K562 (cell line): ENCODE results near the gene DPH2. TPM values are rescaled to one million over a fixed set of nuclear protein-coding genes. Genes with fewer than 3 reads are reported as not detected.

Source experiments
- ATAC-seq: fragments of 200-7000 bp; cut with Tn5 transposase; 3 replicates; pipeline ENCODE4 v1.9.1; 2020; ENCODE audit warnings: moderate library complexity
- BruUV-seq: library from RNA; stranded (reverse); fragments of 400-500 nt; replicated peaks from 2 replicates; lab custom pipeline; 2021; lab: Mats Ljungman, UMichigan
- CTCF ChIA-PET: fragments of 300-600 bp; formaldehyde crosslinking; extraction: SDS; loops from one replicate; lab custom pipeline; 2021; ENCODE audit warnings: low intra/inter-chr PET ratio; lab: Yijun Ruan, JAX
- POLR2A ChIA-PET: fragments of 300-600, 350-650 bp; sonication (Branson Sonifier 250); formaldehyde crosslinking; extraction: SDS; loops from one replicate; lab custom pipeline; 2021; ENCODE audit warnings: antibody characterized with exemption, inconsistent platforms; lab: Yijun Ruan, JAX
- DNase-seq, 4 experiments: peaks; one replicate each; pipeline versions ENCODE4 v3.0.0 to v3.0.0-alpha.2; 2011 to 2018; ENCODE audit warnings: low spot score in 3 of 4, mixed read lengths in 3 of 4; ENCODE audit errors: extremely low read depth in 1 of 4
- FAIRE-seq: peaks from 2 replicates; lab custom pipeline; 2011; peaks lifted over from hg19 to GRCh38; lab: Jason Lieb, UNC
- H2AFZ ChIP-seq: 2 replicates; pipeline ENCODE4 v1.6.0; 2011; ENCODE audit warnings: low read depth, low read length, control low read depth, inconsistent platforms
- H3K27ac ChIP-seq: fragments of 200-600 bp; 3 replicates; pipeline ENCODE4 v1.8.0; 2011; ENCODE audit warnings: low read depth, mild to moderate bottlenecking, control low read depth, inconsistent platforms, low read length, moderate library complexity, mixed read lengths; ENCODE audit errors: extremely low read depth
- H3K27me3 ChIP-seq, 2 experiments: fragments of 300-600 bp in 1 of 2; 2 replicates in 1 of 2; 3 replicates in 1 of 2; pipeline versions ENCODE4 v1.6.0 to v1.8.0; 2011; ENCODE audit warnings: inconsistent platforms in 2 of 2, low read length in 2 of 2, mild to moderate bottlenecking in 1 of 2, mixed read lengths in 1 of 2, moderate library complexity in 1 of 2; ENCODE audit not compliant: control insufficient read depth in 2 of 2, insufficient read depth in 2 of 2
- H3K36me3 ChIP-seq: fragments of 300-600 bp; 3 replicates; pipeline ENCODE4 v1.8.0; 2011; ENCODE audit warnings: mild to moderate bottlenecking, low read length, inconsistent platforms; ENCODE audit not compliant: control insufficient read depth, insufficient read depth
- H3K4me1 ChIP-seq, 2 experiments: fragments of 200-600 bp in 1 of 2; replicated peaks in 1 of 2; 2 replicates in 1 of 2; 3 replicates in 1 of 2; pipeline versions ENCODE4 v1.5.1 to v1.8.0; 2011; ENCODE audit warnings: inconsistent platforms in 2 of 2, low read length in 2 of 2, mild to moderate bottlenecking in 1 of 2, mixed read lengths in 1 of 2, moderate library complexity in 1 of 2; ENCODE audit not compliant: control insufficient read depth in 2 of 2, insufficient read depth in 2 of 2
- H3K4me2 ChIP-seq: 2 replicates; pipeline ENCODE4 v1.6.1; 2011; ENCODE audit warnings: low read length, control low read depth, inconsistent platforms, mixed read lengths; ENCODE audit not compliant: insufficient read depth
- H3K4me3 ChIP-seq: fragments of 200-600 bp; sonication (generic), shearing (Covaris generic); 2 replicates; pipeline ENCODE4 v1.5.1; 2016; ENCODE audit warnings: control low read depth, inconsistent platforms
- H3K79me2 ChIP-seq: fragments of 200-600 bp; 3 replicates; pipeline ENCODE4 v1.8.0; 2011; ENCODE audit warnings: low read length, inconsistent platforms; ENCODE audit not compliant: control insufficient read depth, insufficient read depth
- H3K9ac ChIP-seq, 2 experiments: 2 replicates each; pipeline versions ENCODE4 v1.6.0 to v1.6.1; 2011; ENCODE audit warnings: low read depth in 2 of 2, low read length in 2 of 2, control low read depth in 1 of 2, inconsistent platforms in 1 of 2, mild to moderate bottlenecking in 1 of 2, mixed read lengths in 1 of 2; ENCODE audit not compliant: insufficient read depth in 1 of 2
- H3K9me1 ChIP-seq: one replicate; pipeline ENCODE4 v1.6.0; 2011; ENCODE audit warnings: inconsistent platforms, mild to moderate bottlenecking, low read length, moderate library complexity; ENCODE audit not compliant: control insufficient read depth, insufficient read depth
- H3K9me3 ChIP-seq: replicated peaks from 2 replicates; pipeline ENCODE4 v1.5.1; 2011; ENCODE audit warnings: low read depth, low read length, inconsistent platforms; ENCODE audit not compliant: control insufficient read depth, insufficient read depth
- H4K20me1 ChIP-seq: replicated peaks from 2 replicates; pipeline ENCODE4 v1.6.1; 2011; ENCODE audit warnings: low read length, inconsistent platforms, mixed read lengths; ENCODE audit not compliant: control insufficient read depth, insufficient read depth
- ARID1B ChIP-seq: fragments of 450-650 bp; IDR thresholded peaks from 2 replicates; pipeline ENCODE4 v1.6.1; 2016; ENCODE audit warnings: antibody characterized with exemption, mild to moderate bottlenecking, inconsistent platforms
- ASH1L ChIP-seq: fragments of 450-650 bp; IDR thresholded peaks from 2 replicates; pipeline ENCODE4 v1.6.1; 2018; ENCODE audit warnings: borderline replicate concordance, mild to moderate bottlenecking, low read depth; ENCODE audit not compliant: partially characterized antibody
- CBFA2T2 ChIP-seq: fragments of 450-650 bp; conservative IDR thresholded peaks from 2 replicates; pipeline ENCODE4 v1.6.1; 2017; ENCODE audit warnings: mild to moderate bottlenecking
- CBFA2T3 ChIP-seq: fragments of 450-650 bp; IDR thresholded peaks from 2 replicates; pipeline ENCODE4 v1.6.1; 2017
- CCNT2 ChIP-seq: IDR thresholded peaks from 2 replicates; pipeline ENCODE4 v1.6.1; 2011; ENCODE audit warnings: borderline replicate concordance, low read depth, mild to moderate bottlenecking, moderate library complexity, mixed read lengths, low read length; ENCODE audit not compliant: insufficient read length; ENCODE audit errors: extremely low read depth
- COPS2 ChIP-seq: fragments of 450-650 bp; conservative IDR thresholded peaks from 2 replicates; pipeline ENCODE4 v1.6.1; 2016; ENCODE audit warnings: mild to moderate bottlenecking, moderate library complexity
- CREB3 ChIP-seq: fragments of 450-650 bp; conservative IDR thresholded peaks from 2 replicates; pipeline ENCODE4 v1.6.1; 2016; ENCODE audit warnings: missing genetic modification characterization, low read depth, mild to moderate bottlenecking, missing compliant biosample characterization, moderate library complexity
- CXXC5 ChIP-seq: fragments of 250-450 bp; sonication (Bioruptor Pico); IDR thresholded peaks from 2 replicates; pipeline ENCODE4 v1.8.0; 2022; ENCODE audit warnings: inconsistent platforms, mild to moderate bottlenecking, moderate library complexity
- DPF2 ChIP-seq: fragments of 450-650 bp; IDR thresholded peaks from 2 replicates; pipeline ENCODE4 v1.6.1; 2016
- EP300 ChIP-seq: IDR thresholded peaks from 2 replicates; pipeline ENCODE4 v1.6.1; 2012; ENCODE audit warnings: low read length, improper control_type of control experiment
- KLF1 ChIP-seq: fragments of 450-650 bp; IDR thresholded peaks from 2 replicates; pipeline ENCODE4 v1.6.1; 2016; ENCODE audit warnings: missing genetic modification characterization, missing compliant biosample characterization
- MECOM ChIP-seq: fragments of 250-450 bp; sonication (Bioruptor Pico); IDR thresholded peaks from 2 replicates; pipeline ENCODE4 v1.8.0; 2022; ENCODE audit warnings: inconsistent platforms
- TAL1 ChIP-seq: fragments of 450-650 bp; IDR thresholded peaks from 2 replicates; pipeline ENCODE4 v1.6.1; 2016; ENCODE audit warnings: mild to moderate bottlenecking
- TBP ChIP-seq: optimal IDR thresholded peaks from 2 replicates; pipeline ENCODE3; 2011; ENCODE audit warnings: low read depth, low read length, improper control_type of control experiment
- TCF7L2 ChIP-seq: fragments of 150-350 bp; IDR thresholded peaks from 2 replicates; pipeline ENCODE4 v1.6.1; 2016; ENCODE audit warnings: low read depth, mild to moderate bottlenecking, low read length, moderate library complexity
- TEAD4 ChIP-seq, 2 experiments: sonication (generic) in 1 of 2; formaldehyde crosslinking in 1 of 2; IDR thresholded peaks; 2 replicates each; pipeline versions ENCODE4 v1.6.1 to v1.8.0; 2012 to 2022; ENCODE audit warnings: borderline replicate concordance in 1 of 2, inconsistent platforms in 1 of 2, low read length in 1 of 2, mild to moderate bottlenecking in 1 of 2, missing genetic modification reagents in 1 of 2
- ZNF134 ChIP-seq: fragments of 250-450 bp; sonication (Bioruptor Pico); conservative IDR thresholded peaks from 2 replicates; pipeline ENCODE4 v1.4.0; 2020
- ZNF143 ChIP-seq: sonication (generic); formaldehyde crosslinking; IDR thresholded peaks from 2 replicates; pipeline ENCODE4 v1.9.0; 2022; ENCODE audit warnings: mild to moderate bottlenecking, missing genetic modification reagents
- WGBS: fragments of 100-300 bp; shearing (Covaris generic); methylation state at CpG from one replicate; pipeline ENCODE4 v1.1.6; 2016; ENCODE audit warnings: low coverage, mixed read lengths; ENCODE audit not compliant: insufficient coverage; ENCODE audit errors: missing lambda C conversion rate; 5-methylcytosine and 5-hydroxymethylcytosine counted together
- in situ Hi-C: fragments of 300-500 bp; cut with MboI; formaldehyde crosslinking; loops from 4 replicates; pipeline ENCODE4 v1.15.0; 2018; ENCODE audit warnings: inconsistent platforms, mixed read lengths
- intact Hi-C: fragments of 100-400 bp; cut with micrococcal nuclease; formaldehyde crosslinking; loops from 2 replicates; pipeline ENCODE4 v1.14.2; 2022
- polyA plus RNA-seq, 8 experiments: library from polyadenylated mRNA; depleted of rRNA in 4 of 8; stranded (reverse) in 5 of 8; unstranded in 3 of 8; fragments of >200 nt; fragmentation: Nextera tagmentation in 2 of 8; fragmentation: Illumina TruSeq in 1 of 8; extraction: Ambion mirVana in 2 of 8; extraction: Trizol in 1 of 8; gene quantifications; 2 replicates each; pipeline versions ENCODE4 v1.2.1 to v1.2.3, GENCODE V29; 2011 to 2014; ENCODE audit warnings: inconsistent platforms in 1 of 8, missing spikeins in 1 of 8
- total RNA-seq, 7 experiments: library from RNA; depleted of rRNA in 6 of 7; stranded (reverse); fragments of >200 nt in 6 of 7; fragmentation: Illumina TruSeq in 2 of 7; extraction: Trizol in 2 of 7; gene quantifications; 2 replicates each; pipeline versions ENCODE4 v1.2.1 to v1.2.3, GENCODE V29; 2011 to 2021; ENCODE audit warnings: low replicate concordance in 1 of 7
- TF ChIP-seq, protein P1 (sequence below): fragments of 250-450 bp; sonication (Bioruptor Pico); IDR thresholded peaks from 2 replicates; pipeline ENCODE4 v1.9.0; 2021; ENCODE audit warnings: mild to moderate bottlenecking
- TF ChIP-seq, protein P2 (sequence below): fragments of 250-450 bp; sonication (Bioruptor Pico); IDR thresholded peaks from 2 replicates; pipeline ENCODE4 v1.4.0; 2020; ENCODE audit warnings: mild to moderate bottlenecking

The DPH2 gene
- total and polyA plus RNA-seq, 9 of the 15 experiments (the other 6 are each of a cell fraction or from before 2014, with no cell fraction given) = 17.9 to 94.1 (median 68.1) TPM

GRCh38 chr1:44014365-44015104 is 44.7 kb downstream of the DPH2 start:
- Histone ChIP-seq H3K79me2 (no peaks in the 10 kb centered on the region), H3K4me1 (peaks cover 6 to 49% of the 10 kb centered on the region in 2 experiments; a peak in 4 of 5 replicates), H3K36me3 (no peaks in the 10 kb centered on the region), H3K9me3 (no peaks in the 10 kb centered on the region), H4K20me1 (no peaks in the 10 kb centered on the region; the same call in 1 of the 2 replicates), H3K27ac (no peak overlapping the region), H3K4me2 (0 out of 2 replicates have a peak overlapping the region, but pooled peaks have one; percentile 5), H3K9ac (peak overlapping the region in 1 of 2 experiments; percentile 84; a peak in 2 of 4 replicates), H3K9me1 (no peaks in the 10 kb centered on the region), H3K27me3 (no peaks in the 10 kb centered on the region), H2AFZ (no peak overlapping the region), H3K4me3 (no peak overlapping the region)
- CTCF ChIA-PET = interaction anchor here (1.1 kb wide), 1 partner anchor 22 kb away, joined by 3 read pairs; no protein-coding TSS in a partner anchor
- in situ Hi-C loops = no loop called here
- 17% methylated on average over 8 of the region's 8 CpGs for WGBS
- DNase-seq (no peak), ATAC-seq (peak; percentile 25), FAIRE-seq (peak; percentile 58)
- intact Hi-C loops = no loop called here
- POLR2A ChIA-PET = interaction anchor here (0.7 to 3.9 kb wide), 8 partner anchors 9 to 34 kb away, joined by 4 to 29 read pairs (median 6); partner anchors contain the start of gene SLC6A9
- no TSS peak for BruUV-seq
- 0 out of 2 replicates have a peak, but pooled peaks have one; percentile 57 for TF ChIP-seq MECOM (CRISPR knock-in tag)
- TF ChIP-seq ASH1L = no peak
- TF ChIP-seq EP300 = no peak
- TF ChIP-seq, protein P1, sequence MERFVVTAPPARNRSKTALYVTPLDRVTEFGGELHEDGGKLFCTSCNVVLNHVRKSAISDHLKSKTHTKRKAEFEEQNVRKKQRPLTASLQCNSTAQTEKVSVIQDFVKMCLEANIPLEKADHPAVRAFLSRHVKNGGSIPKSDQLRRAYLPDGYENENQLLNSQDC = no peak
- no peak for TF ChIP-seq TCF7L2
- peak; percentile 59; the same call in 1 of the 2 replicates for TF ChIP-seq TAL1
- TF ChIP-seq, protein P2, sequence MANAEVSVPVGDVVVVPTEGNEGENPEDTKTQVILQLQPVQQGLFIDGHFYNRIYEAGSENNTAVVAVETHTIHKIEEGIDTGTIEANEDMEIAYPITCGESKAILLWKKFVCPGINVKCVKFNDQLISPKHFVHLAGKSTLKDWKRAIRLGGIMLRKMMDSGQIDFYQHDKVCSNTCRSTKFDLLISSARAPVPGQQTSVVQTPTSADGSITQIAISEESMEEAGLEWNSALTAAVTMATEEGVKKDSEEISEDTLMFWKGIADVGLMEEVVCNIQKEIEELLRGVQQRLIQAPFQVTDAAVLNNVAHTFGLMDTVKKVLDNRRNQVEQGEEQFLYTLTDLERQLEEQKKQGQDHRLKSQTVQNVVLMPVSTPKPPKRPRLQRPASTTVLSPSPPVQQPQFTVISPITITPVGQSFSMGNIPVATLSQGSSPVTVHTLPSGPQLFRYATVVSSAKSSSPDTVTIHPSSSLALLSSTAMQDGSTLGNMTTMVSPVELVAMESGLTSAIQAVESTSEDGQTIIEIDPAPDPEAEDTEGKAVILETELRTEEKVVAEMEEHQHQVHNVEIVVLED = no peak
- TF ChIP-seq ZNF143 (CRISPR knock-in tag) = no peak
- TF ChIP-seq TBP = no peak
- TF ChIP-seq ZNF134 (CRISPR knock-in tag) = no peak
- TF ChIP-seq CXXC5 (CRISPR knock-in tag) = peak; percentile 48
- no peak for TF ChIP-seq COPS2
- peak; percentile 45 for TF ChIP-seq CCNT2
- TF ChIP-seq TEAD4 (IDR thresholded peaks at IDR 0.05; ENCODE audit: low read length) = peak; percentile 57
- no peak for TF ChIP-seq TEAD4 (CRISPR knock-in tag; IDR thresholded peaks at IDR 0.05; ENCODE audit: borderline replicate concordance)
- no peak for TF ChIP-seq CREB3
- peak; percentile 47 for TF ChIP-seq CBFA2T2
- peak; percentile 61 for TF ChIP-seq ARID1B
- no peak for TF ChIP-seq KLF1 (tag)
- TF ChIP-seq DPF2 = peak; percentile 25; the same call in 1 of the 2 replicates
- TF ChIP-seq CBFA2T3 = peak; percentile 67
